ENCODE results near the gene SH3RF1.
"Not testable (repeated sequence)": the region's sequence is repeated elsewhere in the genome, so short reads cannot be mapped to it uniquely, and the experiment has no call there.

SH3RF1 gene

GRCh38 chr4:169270810-169271691 is at the start of gene SH3RF1:
TSS of gene SH3RF1 (minus strand) at chr4:169270956. CDS start at chr4:169269212, 1,744 bp downstream.
- DNase-seq (ENCODE audit: low spot score) = peak; percentile 87

DNA sequence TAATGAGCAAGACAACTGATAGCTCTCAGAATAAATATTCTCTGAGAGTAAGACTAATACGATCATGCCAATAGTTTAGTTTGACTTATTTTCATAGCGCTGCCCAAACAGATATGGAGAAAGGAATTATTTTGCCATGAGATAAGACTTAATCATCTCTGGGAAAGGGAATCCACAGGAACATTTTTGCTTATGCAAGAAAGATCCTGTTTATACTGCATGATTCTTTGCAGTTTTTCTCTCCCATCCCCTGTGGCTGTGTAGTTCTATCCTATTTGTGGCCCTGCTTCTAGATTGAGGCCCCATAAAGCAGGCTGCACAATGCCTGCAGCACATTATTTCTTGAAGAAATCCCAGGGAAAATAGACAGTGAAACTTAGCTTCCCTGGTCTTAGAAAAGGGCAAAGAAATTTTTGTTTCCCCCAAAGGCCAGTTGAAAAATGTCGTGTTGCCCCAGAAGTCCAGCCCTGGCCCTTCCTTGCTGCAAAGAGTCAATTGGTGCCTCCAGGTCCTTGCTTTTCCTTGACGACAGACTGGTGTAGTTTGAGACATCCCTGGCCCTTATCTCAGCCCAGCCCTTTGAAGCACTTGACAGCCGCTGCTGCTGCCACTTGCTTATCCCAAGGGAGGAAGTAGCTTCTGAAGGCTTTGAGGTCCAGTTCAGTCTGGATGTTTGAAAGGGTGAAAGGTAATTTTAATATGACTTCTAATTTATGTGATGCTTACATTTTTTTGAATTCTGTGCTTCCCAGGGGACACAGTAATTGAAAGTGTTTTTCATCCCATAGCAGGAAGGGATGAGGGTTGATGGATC is 45.0 kb upstream of the SH3RF1 start:
- DNase-seq (ENCODE audit: low spot score) = no peak

- no peak for DNase-seq (ENCODE audit: low spot score)
Observed at GRCh38 chr4:169314906-169315305, 44.1 kb upstream of the SH3RF1 start.

DNA sequence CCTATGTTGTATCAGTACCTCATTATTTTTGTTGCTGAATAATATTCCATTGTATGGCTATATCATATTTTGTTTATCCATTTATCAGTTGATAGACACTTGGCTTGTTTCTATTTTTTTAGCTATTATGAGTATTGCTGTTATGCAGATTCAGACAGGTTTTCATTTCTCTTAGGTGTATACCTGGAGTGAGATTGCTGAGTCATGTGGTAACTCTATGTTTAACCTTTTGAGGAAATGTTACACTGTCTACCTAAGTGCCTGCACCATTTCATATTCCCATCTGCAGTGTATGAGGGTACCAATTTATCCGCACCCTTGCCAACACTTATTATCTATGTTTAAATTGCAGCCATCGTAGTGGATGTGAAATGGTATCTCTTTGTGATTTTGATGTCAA is 43.0 kb upstream of the SH3RF1 start:
- no peak for DNase-seq (ENCODE audit: low spot score)

- no peak for DNase-seq (ENCODE audit: low spot score)
Observed at GRCh38 chr4:169312690-169313422, 42.1 kb upstream of the SH3RF1 start.

- DNase-seq (ENCODE audit: low spot score) = peak; percentile 51
Observed at GRCh38 chr4:169311643-169312365, 41.0 kb upstream of the SH3RF1 start.

GRCh38 chr4:169309326-169309967 is 38.7 kb upstream of the SH3RF1 start:
- no peak for DNase-seq (ENCODE audit: low spot score)

- no peak for DNase-seq (ENCODE audit: low spot score)
Observed at GRCh38 chr4:169307576-169307975, 36.8 kb upstream of the SH3RF1 start.

DNA sequence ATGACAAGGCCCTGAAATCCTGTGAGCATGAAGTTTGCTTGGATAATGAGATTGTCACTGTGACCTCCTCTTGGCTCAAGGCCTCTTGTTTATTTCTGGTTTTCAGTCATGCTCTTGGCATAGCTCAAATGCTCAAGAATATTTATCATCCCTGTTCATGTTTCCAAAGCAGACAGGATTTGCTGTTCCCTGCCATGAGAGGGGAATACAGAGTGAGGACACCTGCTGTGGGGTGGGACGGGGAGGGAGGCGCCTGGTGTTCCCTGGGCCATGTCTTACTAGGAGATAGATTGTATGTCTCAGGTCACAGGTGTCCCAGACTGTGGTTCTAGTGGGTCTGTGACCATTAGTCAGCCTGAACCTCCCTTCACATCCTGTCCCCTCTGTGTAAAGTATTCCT is 34.9 kb upstream of the SH3RF1 start:
- DNase-seq (ENCODE audit: low spot score) = no peak

- no peak for DNase-seq (ENCODE audit: low spot score)
Observed at GRCh38 chr4:169305173-169305572, 34.4 kb upstream of the SH3RF1 start.

GRCh38 chr4:169295822-169296221 is 25.1 kb upstream of the SH3RF1 start:
- no peak for DNase-seq (ENCODE audit: low spot score)

- DNase-seq (ENCODE audit: low spot score) = no peak
Observed at GRCh38 chr4:169293343-169294176, 22.8 kb upstream of the SH3RF1 start.

GRCh38 chr4:169287983-169288382 is 17.2 kb upstream of the SH3RF1 start:
- not testable (repeated sequence) for DNase-seq (ENCODE audit: low spot score)

DNA sequence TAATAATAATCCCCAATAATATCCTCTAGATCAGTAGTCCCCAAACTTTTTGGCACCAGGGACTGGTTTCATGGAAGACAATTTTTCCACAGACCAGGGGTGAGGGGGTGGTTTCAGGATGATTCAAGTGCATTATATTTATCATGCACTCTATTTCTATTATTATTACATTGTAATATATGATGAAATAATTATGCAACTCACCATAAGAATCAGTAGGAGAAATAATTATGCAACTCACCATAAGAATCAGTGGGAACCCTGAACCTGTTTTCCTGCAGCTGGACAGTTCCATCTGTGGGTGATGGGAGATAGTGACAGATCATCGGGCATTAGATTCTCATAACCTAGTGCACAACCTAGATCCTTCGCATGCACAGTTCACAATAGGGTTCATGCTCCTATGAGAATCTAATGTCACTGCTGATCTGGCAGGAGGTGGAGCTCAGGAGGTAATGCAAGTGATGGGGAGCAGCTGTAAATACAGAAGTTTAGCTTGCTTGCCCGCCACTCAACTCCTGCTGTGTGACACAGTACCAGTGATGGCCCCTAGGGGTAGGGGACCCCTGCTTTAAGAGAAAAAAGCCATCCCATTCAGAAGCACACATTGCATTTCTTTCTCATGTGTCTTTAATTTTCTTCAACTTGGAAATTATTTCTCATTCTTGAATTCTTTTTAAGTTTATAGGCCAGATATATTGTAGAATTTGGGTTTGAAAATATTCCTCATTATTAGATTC is 16.0 kb upstream of the SH3RF1 start:
- no peak for DNase-seq (ENCODE audit: low spot score)

- DNase-seq (ENCODE audit: low spot score) = no peak
Observed at GRCh38 chr4:169283114-169283509, 12.4 kb upstream of the SH3RF1 start.

DNA sequence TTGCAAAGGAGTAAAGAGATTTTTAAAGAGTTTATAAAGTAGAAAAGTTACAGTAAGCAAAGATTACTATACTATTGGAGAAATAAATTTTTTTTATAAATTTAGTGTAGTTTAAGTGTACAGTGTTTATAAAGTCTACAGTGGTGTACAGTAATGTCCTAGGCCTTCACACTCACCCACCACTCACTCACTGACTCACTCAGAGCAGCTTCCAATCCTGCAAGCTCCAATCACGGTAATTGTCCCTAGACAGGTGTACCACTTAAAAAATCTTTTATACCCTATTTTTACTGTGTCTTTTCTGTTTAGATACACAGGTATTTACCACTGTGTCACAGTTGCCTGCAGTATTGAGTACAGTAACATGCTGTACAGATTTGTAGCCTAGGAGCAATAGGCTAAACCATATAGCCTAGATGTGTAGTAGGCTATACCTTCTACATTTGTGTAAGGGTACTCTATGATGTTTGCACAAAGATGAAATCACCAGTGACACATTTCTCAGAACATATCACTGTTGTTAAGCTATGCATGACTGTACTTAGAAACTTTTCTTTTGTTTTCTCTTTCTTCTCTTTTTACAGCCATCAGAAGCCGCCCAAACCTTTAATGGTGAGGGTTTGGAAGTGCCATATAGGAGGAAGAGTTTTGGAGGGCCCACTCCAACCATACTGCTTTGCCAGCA is 11.8 kb upstream of the SH3RF1 start:
- no peak for DNase-seq (ENCODE audit: low spot score)

DNA sequence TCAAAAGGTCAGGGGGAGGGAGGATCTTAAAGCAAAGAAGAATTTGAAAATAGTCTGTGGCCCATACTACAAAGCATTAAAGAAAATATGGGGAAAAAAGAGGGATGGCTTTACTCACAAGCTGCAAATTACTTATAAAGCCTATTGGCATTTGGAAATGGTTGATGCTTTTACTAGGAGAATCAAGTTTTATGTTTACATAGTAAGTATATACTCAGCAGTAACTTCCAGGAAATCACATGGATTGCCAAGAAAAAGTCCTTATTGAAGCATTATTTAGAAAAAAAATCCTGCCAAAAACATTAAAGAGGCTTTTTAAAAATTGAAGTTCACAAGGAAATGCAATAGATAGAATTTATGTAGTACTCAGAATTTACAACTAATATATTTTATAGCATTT is 8.4 kb upstream of the SH3RF1 start:
- no peak for DNase-seq (ENCODE audit: low spot score)

- no peak for DNase-seq (ENCODE audit: low spot score)
Observed at GRCh38 chr4:169278624-169279023, 7.9 kb upstream of the SH3RF1 start.

- not testable (repeated sequence) for DNase-seq (ENCODE audit: low spot score)
Observed at GRCh38 chr4:169277838-169278237, 7.1 kb upstream of the SH3RF1 start.

All from globus pallidus (tissue), 1 donor.